Nephron (organoid): Measurements from ENCODE around the gene ZNF215.
"Not testable (repeated sequence)": the region's sequence is repeated elsewhere in the genome, so short reads cannot be mapped to it uniquely, and the experiment has no call there.

Source experiments
- H3K27ac Mint-ChIP-seq, 3 experiments: 2 replicates each; pipeline ENCODE4 v1.8.0; 2020; ENCODE audit warnings: mixed read lengths in 3 of 3, mild to moderate bottlenecking in 2 of 3, moderate library complexity in 1 of 3
- H3K27me3 Mint-ChIP-seq: 2 replicates; pipeline ENCODE4 v1.8.0; 2021; ENCODE audit warnings: low read depth, mild to moderate bottlenecking, moderate library complexity, mixed read lengths
- H3K36me3 Mint-ChIP-seq: 2 replicates; pipeline ENCODE4 v1.8.0; 2020; ENCODE audit warnings: low read depth, mixed read lengths
- H3K4me1 Mint-ChIP-seq: 2 replicates; pipeline ENCODE4 v1.8.0; 2020; ENCODE audit warnings: mixed read lengths
- H3K4me3 Mint-ChIP-seq, 3 experiments: 2 replicates each; pipeline ENCODE4 v1.8.0; 2020; ENCODE audit warnings: mild to moderate bottlenecking in 3 of 3, mixed read lengths in 3 of 3, moderate library complexity in 2 of 3
- H3K9me3 Mint-ChIP-seq: 2 replicates; pipeline ENCODE4 v1.8.0; 2020; ENCODE audit warnings: mixed read lengths
- TF ChIP-seq, protein P1 (sequence below), 3 experiments: fragments of 200-600 bp; sonication (generic); IDR thresholded peaks; one replicate each; pipeline ENCODE4 v1.5.0; 2021; ENCODE audit warnings: antibody characterized with exemption in 3 of 3; ENCODE audit not compliant: unreplicated experiment in 3 of 3

ZNF215 gene

DNA sequence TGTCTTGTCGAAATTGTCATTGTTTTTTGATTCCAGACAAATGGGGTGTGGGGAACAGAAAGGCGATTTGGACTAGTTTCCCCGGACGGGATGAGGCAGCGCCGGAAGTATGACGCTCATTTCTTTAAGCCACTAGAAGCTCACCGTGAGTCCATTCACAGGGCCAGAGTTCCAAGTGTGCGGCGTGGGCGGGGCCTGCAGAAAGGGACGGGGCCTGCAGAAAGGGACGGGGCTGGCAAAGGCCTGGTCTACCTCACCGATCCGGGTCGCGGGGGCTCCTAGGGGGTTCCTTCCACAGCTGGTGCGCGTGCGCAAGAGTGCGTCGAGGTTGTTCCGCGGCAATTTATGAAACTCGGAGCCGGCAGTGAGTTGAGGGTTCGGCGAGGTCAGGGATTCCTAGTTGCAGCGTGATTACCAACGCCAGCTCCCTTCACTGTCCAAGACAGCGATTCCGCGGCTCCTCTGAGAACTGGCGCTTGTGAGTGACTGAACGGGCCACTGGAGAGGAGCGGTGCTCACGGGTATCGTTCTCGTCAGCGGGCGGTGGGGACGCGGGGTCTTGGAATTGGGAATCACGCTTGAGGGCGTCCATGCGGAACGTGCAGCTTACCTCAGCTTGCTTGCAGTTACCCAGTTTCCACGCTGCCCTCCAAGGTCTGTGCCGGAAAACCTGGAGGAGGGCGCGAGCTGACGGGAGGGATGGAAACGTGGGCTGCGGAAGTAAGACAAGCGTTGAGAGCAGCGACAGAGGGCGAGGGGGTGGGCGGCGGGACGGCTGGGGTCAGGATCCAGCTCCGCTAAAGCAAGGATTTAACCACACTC is at the start of gene ZNF215:
Gene ZNF215, plus strand, starts transcription at position 219 of the 822 bp plus-strand sequence. CDS start 5,847 bp downstream, outside the sequence.
- H3K27me3 Mint-ChIP-seq, result peaks cover 5% of the 10 kb centered on the region
- no peaks in the 10 kb centered on the region for H3K9me3 Mint-ChIP-seq
- TF ChIP-seq, protein P1, sequence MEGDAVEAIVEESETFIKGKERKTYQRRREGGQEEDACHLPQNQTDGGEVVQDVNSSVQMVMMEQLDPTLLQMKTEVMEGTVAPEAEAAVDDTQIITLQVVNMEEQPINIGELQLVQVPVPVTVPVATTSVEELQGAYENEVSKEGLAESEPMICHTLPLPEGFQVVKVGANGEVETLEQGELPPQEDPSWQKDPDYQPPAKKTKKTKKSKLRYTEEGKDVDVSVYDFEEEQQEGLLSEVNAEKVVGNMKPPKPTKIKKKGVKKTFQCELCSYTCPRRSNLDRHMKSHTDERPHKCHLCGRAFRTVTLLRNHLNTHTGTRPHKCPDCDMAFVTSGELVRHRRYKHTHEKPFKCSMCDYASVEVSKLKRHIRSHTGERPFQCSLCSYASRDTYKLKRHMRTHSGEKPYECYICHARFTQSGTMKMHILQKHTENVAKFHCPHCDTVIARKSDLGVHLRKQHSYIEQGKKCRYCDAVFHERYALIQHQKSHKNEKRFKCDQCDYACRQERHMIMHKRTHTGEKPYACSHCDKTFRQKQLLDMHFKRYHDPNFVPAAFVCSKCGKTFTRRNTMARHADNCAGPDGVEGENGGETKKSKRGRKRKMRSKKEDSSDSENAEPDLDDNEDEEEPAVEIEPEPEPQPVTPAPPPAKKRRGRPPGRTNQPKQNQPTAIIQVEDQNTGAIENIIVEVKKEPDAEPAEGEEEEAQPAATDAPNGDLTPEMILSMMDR (IDR thresholded peaks at IDR 0.05; ENCODE audit: unreplicated experiment in 3 of 3), result no peak
- no peaks in the 10 kb centered on the region for H3K36me3 Mint-ChIP-seq
- peak within 1 kb of the TSS; percentile 95 to 96 (median 96) for H3K4me3 Mint-ChIP-seq
- H3K4me1 Mint-ChIP-seq, result peaks cover 8% of the 10 kb centered on the region
- H3K27ac Mint-ChIP-seq, result peak within 1 kb of the TSS; percentile 20 to 42 (median 37)

DNA sequence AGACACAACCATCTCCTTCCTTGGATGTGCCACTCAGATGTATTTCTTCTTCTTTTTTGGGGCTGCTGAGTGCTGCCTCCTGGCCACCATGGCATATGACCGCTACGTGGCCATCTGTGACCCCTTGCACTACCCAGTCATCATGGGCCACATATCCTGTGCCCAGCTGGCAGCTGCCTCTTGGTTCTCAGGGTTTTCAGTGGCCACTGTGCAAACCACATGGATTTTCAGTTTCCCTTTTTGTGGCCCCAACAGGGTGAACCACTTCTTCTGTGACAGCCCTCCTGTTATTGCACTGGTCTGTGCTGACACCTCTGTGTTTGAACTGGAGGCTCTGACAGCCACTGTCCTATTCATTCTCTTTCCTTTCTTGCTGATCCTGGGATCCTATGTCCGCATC is 49.3 kb upstream of the ZNF215 start:
- TF ChIP-seq, protein P1 (IDR thresholded peaks at IDR 0.05; ENCODE audit: unreplicated experiment in 3 of 3), result no peak
- Mint-ChIP-seq H3K4me1 (no peaks in the 10 kb centered on the region), H3K4me3 (no peak overlapping the region), H3K9me3 (no peaks in the 10 kb centered on the region), H3K36me3 (no peaks in the 10 kb centered on the region), H3K27ac (no peak overlapping the region), H3K27me3 (no peaks in the 10 kb centered on the region)

DNA sequence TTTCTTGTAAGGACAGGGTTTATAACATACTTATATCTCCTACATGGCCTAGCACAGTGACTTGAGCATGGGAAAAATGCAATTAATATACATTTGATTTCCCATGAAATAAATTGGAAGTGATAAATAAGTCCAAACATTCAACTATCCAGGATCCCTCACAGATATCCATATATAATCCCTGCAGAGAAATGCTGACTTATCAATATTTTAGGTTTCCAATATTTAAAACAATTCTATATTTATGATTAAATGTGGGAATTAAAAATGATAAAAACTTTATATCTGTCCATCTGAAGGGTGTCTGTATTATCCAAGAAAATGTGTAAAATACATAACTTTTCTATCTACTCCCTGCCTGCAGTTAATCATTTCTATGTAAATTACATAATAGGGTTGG is 43.5 kb upstream of the ZNF215 start:
- H3K9me3 Mint-ChIP-seq, result no peaks in the 10 kb centered on the region
- no peak overlapping the region for H3K27ac Mint-ChIP-seq
- H3K4me3 Mint-ChIP-seq, result no peak overlapping the region
- no peaks in the 10 kb centered on the region for H3K4me1 Mint-ChIP-seq
- H3K27me3 Mint-ChIP-seq, result no peaks in the 10 kb centered on the region
- TF ChIP-seq, protein P1 (IDR thresholded peaks at IDR 0.05; ENCODE audit: unreplicated experiment in 3 of 3), result no peak
- no peaks in the 10 kb centered on the region for H3K36me3 Mint-ChIP-seq

DNA sequence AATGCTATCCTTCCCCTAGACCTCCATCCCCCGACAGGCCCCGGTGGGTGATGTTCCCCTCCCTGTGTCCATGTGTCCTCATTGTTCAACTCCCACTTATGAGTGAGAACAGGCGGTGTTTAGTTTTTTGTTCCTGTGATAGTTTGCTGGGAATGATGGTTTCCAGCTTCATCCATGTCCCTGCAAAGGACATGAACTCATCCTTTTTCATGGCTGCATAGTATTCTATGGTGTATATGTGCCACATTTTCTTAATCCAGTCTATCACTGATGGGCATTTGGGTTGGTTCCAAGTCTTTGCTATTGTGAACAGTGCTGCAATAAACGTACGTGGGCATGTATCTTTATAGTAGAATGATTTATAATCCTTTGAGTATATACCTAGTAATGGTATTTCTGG is 38.5 kb upstream of the ZNF215 start:
- not testable (repeated sequence) for H3K27ac Mint-ChIP-seq, H3K4me1 Mint-ChIP-seq, H3K4me3 Mint-ChIP-seq, H3K9me3 Mint-ChIP-seq, H3K36me3 Mint-ChIP-seq, H3K27me3 Mint-ChIP-seq

DNA sequence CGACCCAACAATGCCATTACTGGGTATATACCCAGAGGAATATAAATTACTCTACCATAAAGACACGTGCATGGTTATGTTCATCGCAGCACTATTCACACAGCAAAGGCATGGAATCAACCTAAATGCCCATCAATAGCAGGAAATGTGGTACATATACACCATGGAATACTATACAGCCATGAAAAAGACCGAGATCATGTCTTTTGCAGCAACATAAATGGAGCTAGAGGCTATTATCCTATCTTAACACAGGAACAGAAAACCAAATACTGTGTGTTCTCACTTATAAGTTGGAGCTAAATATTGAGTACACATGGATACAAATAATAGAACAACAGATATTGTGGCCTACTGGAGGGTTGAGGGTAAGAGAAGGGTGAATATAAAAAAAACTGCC is 37.4 kb upstream of the ZNF215 start:
- TF ChIP-seq, protein P1 (IDR thresholded peaks at IDR 0.05; ENCODE audit: unreplicated experiment in 3 of 3), result no peak
- H3K27me3 Mint-ChIP-seq, result no peaks in the 10 kb centered on the region
- H3K9me3 Mint-ChIP-seq, result no peaks in the 10 kb centered on the region
- no peaks in the 10 kb centered on the region for H3K4me1 Mint-ChIP-seq
- no peak overlapping the region for H3K27ac Mint-ChIP-seq
- H3K4me3 Mint-ChIP-seq, result no peak overlapping the region
- no peaks in the 10 kb centered on the region for H3K36me3 Mint-ChIP-seq

DNA sequence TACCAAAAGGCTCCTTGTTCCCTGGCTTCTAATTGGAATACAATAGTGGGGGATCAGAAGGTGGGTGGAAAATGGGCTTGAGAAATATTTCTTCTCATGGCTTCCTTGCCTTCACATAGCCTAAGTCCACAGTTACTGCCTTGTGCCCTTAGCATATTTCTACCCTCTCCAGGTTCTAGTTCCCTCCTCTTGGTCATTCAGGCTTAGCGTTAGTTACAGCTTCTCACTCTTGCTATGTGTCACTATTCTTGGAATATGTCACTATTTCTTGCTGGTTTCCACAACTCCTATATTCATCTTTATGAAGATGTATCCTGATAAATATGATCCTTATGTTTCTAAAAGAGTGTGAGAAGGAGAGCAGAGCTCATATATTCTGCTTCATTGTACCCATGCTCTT is 36.4 kb upstream of the ZNF215 start:
- Mint-ChIP-seq H3K27me3 (no peaks in the 10 kb centered on the region), H3K4me3 (no peak overlapping the region), H3K9me3 (no peaks in the 10 kb centered on the region), H3K4me1 (no peaks in the 10 kb centered on the region), H3K36me3 (no peaks in the 10 kb centered on the region), H3K27ac (no peak overlapping the region)
- TF ChIP-seq, protein P1 (IDR thresholded peaks at IDR 0.05; ENCODE audit: unreplicated experiment in 3 of 3), result no peak
